Neural cell (in vitro differentiated cells): Measurements from ENCODE around the gene ANKRD31.
"Not testable (repeated sequence)": the region's sequence is repeated elsewhere in the genome, so short reads cannot be mapped to it uniquely, and the experiment has no call there.

Source experiments
- SMC3 ChIP-seq: fragments of 450-650 bp; conservative IDR thresholded peaks from 2 replicates; pipeline ENCODE4 v1.6.1; 2014; ENCODE audit warnings: antibody characterized with exemption, mild to moderate bottlenecking, moderate library complexity; ENCODE audit not compliant: poor library complexity
- TF ChIP-seq, protein P1 (sequence below): fragments of 450-650 bp; IDR thresholded peaks from 2 replicates; pipeline ENCODE4 v1.5.1; 2014; ENCODE audit warnings: antibody characterized with exemption, mild to moderate bottlenecking, moderate library complexity; ENCODE audit not compliant: poor library complexity, severe bottlenecking

DNA sequence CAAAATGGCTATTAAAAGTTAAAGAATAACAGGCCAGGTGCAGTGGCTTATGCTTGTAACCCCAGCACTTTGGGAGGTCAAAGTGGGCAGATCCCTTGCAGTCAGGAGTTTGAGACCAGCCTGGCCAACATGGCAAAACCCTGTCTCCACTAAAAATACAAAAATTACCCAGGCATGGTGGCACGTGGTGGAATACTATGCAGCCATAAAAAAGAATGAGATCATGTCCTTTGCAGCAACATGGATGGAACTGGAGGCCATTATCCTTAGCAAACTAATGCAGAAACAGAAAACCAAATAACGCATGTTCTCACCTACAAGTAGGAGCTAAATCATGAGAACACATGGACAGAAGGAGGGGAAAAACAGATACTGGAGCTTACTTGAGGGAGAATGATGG lies 15.9 kb downstream of the ANKRD31 start:
- not testable (repeated sequence) for TF ChIP-seq SMC3
- TF ChIP-seq, protein P1, sequence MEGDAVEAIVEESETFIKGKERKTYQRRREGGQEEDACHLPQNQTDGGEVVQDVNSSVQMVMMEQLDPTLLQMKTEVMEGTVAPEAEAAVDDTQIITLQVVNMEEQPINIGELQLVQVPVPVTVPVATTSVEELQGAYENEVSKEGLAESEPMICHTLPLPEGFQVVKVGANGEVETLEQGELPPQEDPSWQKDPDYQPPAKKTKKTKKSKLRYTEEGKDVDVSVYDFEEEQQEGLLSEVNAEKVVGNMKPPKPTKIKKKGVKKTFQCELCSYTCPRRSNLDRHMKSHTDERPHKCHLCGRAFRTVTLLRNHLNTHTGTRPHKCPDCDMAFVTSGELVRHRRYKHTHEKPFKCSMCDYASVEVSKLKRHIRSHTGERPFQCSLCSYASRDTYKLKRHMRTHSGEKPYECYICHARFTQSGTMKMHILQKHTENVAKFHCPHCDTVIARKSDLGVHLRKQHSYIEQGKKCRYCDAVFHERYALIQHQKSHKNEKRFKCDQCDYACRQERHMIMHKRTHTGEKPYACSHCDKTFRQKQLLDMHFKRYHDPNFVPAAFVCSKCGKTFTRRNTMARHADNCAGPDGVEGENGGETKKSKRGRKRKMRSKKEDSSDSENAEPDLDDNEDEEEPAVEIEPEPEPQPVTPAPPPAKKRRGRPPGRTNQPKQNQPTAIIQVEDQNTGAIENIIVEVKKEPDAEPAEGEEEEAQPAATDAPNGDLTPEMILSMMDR, result not testable (repeated sequence)
